Brain microvascular endothelial cell (primary cell): ENCODE data around the gene NOD1.
A peak's percentile ranks its signal among the peaks of the same experiment; 100 is the strongest.

Experiments used
- DNase-seq: peaks from one replicate; pipeline ENCODE4 v3.0.0-alpha.2; 2020
- H3K27ac ChIP-seq: fragments of 250-450 bp; sonication (Bioruptor Pico); 2 replicates; pipeline ENCODE4 v1.5.1; 2020; ENCODE audit warnings: mild to moderate bottlenecking, moderate library complexity
- H3K27me3 ChIP-seq: fragments of 250-450 bp; sonication (Bioruptor Pico); replicated peaks from 2 replicates; pipeline ENCODE4 v1.5.1; 2020; ENCODE audit warnings: mild to moderate bottlenecking
- H3K36me3 ChIP-seq: fragments of 250-450 bp; sonication (Bioruptor Pico); replicated peaks from 2 replicates; pipeline ENCODE4 v1.5.1; 2020; ENCODE audit warnings: mild to moderate bottlenecking
- H3K4me3 ChIP-seq: 2 replicates; pipeline ENCODE4 v1.5.1; 2011; ENCODE audit warnings: low read depth, mild to moderate bottlenecking, control low read depth, low read length, moderate library complexity
- in situ Hi-C: cut with HindIII; loops from 2 replicates; pipeline ENCODE4 v1.10.0; 2017; ENCODE audit warnings: low sequenced_read_pairs, low pct_ligation_motif_present
- TF ChIP-seq, protein P1 (sequence below): IDR thresholded peaks from 2 replicates; pipeline ENCODE4 v1.5.1; 2011; ENCODE audit warnings: low read depth, mild to moderate bottlenecking, moderate library complexity, low read length, control low read depth, inconsistent platforms; ENCODE audit errors: missing control alignments

Gene NOD1

DNA sequence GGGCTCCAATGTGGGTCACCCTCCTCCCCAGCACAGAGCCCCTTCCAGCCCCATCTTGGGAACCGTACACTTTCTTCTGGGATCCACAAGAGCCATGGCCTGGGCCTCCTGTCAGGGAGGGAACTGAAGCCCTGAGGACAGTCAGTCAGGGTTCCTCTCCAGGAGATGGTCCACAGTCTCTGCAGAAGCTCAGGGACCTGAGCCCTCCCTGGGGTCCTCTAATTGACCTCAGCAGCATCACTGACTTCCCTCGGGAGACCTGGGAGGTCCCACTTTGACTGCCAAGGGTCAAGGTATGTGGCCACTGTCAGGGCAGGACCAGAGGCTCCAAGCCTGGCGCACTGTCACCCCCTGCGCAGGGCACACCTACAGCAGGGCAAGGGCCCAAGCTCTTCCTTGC is 32.3 kb downstream of the NOD1 start:
- TF ChIP-seq, protein P1, sequence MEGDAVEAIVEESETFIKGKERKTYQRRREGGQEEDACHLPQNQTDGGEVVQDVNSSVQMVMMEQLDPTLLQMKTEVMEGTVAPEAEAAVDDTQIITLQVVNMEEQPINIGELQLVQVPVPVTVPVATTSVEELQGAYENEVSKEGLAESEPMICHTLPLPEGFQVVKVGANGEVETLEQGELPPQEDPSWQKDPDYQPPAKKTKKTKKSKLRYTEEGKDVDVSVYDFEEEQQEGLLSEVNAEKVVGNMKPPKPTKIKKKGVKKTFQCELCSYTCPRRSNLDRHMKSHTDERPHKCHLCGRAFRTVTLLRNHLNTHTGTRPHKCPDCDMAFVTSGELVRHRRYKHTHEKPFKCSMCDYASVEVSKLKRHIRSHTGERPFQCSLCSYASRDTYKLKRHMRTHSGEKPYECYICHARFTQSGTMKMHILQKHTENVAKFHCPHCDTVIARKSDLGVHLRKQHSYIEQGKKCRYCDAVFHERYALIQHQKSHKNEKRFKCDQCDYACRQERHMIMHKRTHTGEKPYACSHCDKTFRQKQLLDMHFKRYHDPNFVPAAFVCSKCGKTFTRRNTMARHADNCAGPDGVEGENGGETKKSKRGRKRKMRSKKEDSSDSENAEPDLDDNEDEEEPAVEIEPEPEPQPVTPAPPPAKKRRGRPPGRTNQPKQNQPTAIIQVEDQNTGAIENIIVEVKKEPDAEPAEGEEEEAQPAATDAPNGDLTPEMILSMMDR, result no peak
- in situ Hi-C loops, result no loop called here
- H3K36me3 ChIP-seq, result peaks cover 3% of the 10 kb centered on the region
- H3K27me3 ChIP-seq, result no peaks in the 10 kb centered on the region
- H3K4me3 ChIP-seq, result no peak overlapping the region
- H3K27ac ChIP-seq, result no peak overlapping the region
- DNase-seq, result no peak

DNA sequence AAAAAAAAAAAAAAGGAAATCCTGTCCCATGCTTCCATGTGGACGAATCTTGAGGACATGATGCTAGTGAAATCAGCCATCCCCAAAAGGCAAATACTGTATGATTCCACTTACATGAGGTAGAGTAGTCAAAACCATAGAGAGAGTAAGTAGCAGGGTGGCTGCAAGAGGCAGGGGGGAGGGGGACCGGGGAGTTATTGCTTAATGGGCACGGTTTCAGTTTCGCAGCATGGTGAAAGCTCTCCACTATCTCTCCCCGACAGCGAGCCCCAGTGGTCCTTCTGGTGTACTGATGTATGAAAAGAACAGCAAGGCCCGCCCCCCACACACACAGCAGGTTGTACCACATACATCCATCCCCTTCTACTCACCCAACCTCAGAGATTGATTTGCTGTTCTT is 32.8 kb downstream of the NOD1 start:
- no peaks in the 10 kb centered on the region for H3K36me3 ChIP-seq
- H3K27ac ChIP-seq, result no peak overlapping the region
- DNase-seq, result no peak
- in situ Hi-C loops, result no loop called here
- H3K27me3 ChIP-seq, result no peaks in the 10 kb centered on the region
- TF ChIP-seq, protein P1, result peak; percentile 29
- H3K4me3 ChIP-seq, result no peak overlapping the region

DNA sequence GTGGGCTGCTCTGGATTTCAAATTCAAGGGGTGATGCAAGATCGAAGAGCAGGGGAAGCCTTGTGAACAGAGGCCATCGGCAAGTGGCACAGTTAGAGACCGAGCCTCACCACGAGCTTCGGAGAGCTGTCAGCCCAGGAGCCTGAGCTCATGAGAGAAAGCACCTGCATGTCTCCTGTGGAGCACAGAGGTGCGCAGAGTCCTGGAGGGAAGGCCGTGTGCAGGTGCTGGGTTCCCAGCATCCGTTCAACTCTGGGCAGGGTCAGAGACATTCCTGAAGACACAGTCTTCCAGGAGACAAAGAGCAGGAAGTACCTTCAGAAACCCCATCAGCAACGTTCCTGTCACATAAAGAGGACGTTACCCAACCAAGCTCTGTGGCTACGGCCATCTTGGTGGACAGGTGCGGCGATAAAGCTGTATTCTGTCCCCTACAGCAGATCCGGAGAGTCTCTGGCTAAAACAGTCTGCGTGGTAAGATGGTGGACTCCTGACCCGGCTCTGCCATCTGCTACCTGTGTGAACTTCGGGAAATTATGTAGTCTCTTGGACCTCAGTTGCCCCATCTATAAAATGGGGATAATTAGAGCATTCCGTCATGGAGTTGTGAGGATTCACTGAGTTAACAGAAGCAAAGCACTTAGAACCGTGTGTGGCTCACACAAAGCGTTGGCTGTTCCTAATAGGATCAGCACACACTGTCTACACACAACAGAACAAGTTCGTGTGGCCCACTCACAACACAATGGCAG is 40.6 kb downstream of the NOD1 start:
- DNase-seq, result no peak
- Histone ChIP-seq H3K27me3 (no peaks in the 10 kb centered on the region), H3K27ac (no peak overlapping the region), H3K4me3 (no peak overlapping the region), H3K36me3 (peaks cover 7% of the 10 kb centered on the region)
- in situ Hi-C loops, result no loop called here
- TF ChIP-seq, protein P1, result no peak

DNA sequence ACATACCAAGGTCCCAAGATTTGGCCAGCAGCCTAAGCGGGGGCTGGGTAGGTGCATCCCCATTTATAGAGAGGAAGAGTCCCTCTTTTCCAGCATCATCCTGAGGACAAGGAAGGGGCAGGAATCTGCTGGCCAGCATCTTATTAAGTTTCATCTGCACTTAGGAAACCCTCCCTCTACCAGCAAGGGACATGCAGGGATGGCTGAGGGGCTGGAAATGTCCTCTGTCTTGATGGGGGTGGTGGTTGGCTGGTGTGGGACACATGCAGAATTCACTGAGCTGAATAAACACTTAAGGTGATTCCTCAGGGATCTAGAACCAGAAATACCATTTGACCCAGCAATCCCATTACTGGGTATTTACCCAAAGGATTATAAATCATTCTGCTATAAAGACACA is 42.1 kb downstream of the NOD1 start:
- TF ChIP-seq, protein P1, result no peak
- Histone ChIP-seq H3K36me3 (peaks cover 7% of the 10 kb centered on the region), H3K4me3 (no peak overlapping the region), H3K27me3 (no peaks in the 10 kb centered on the region), H3K27ac (no peak overlapping the region)
- DNase-seq, result no peak
- in situ Hi-C loops, result no loop called here

DNA sequence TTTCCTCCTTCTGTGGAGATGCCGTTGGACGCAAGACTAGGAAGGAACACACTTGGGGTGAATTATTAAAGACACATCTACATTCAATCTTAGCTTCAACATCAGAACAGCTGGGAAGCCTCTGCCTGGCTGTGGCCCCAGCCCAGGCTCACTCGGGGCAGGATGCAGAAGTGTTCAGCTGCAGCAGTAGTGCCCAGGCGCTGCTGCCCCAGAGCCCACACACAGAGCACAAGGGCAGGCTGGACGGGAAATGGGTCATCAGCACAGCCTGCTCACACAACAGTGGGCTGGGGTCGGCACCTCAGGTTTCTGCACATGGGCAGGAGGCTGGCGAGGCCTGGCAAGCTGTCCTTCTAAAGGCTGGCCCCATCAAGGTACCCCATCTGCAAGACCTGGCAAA is 42.5 kb downstream of the NOD1 start:
- in situ Hi-C loops, result no loop called here
- TF ChIP-seq, protein P1, result no peak
- H3K27me3 ChIP-seq, result no peaks in the 10 kb centered on the region
- no peak overlapping the region for H3K27ac ChIP-seq
- DNase-seq, result no peak
- no peak overlapping the region for H3K4me3 ChIP-seq
- peaks cover 7% of the 10 kb centered on the region for H3K36me3 ChIP-seq
